GM23338 (cell line): ENCODE results near the gene SNW1.

Experiments used
- CREB1 ChIP-seq: fragments of 250-450 bp; sonication (Bioruptor Pico); IDR thresholded peaks from 2 replicates; pipeline ENCODE4 v1.5.0; 2020; ENCODE audit warnings: low read depth, mild to moderate bottlenecking, moderate library complexity
- EZH2 ChIP-seq: fragments of 200-600 bp; sonication (generic); IDR thresholded peaks from one replicate; pipeline ENCODE4 v1.8.0; 2017; ENCODE audit warnings: antibody characterized with exemption, mild to moderate bottlenecking, low read depth; ENCODE audit not compliant: unreplicated experiment
- EZH2phosphoT487 ChIP-seq: fragments of 200-600 bp; sonication (generic); IDR thresholded peaks from one replicate; pipeline ENCODE4 v1.8.1; 2018; ENCODE audit warnings: antibody characterized with exemption; ENCODE audit not compliant: unreplicated experiment
- JUNB ChIP-seq: IDR thresholded peaks from one replicate; pipeline ENCODE4 v1.6.1; 2016; ENCODE audit warnings: antibody characterized with exemption; ENCODE audit not compliant: unreplicated experiment
- POLR2AphosphoS5 ChIP-seq: IDR thresholded peaks from 2 replicates; pipeline ENCODE4 v1.6.1; 2016; ENCODE audit warnings: antibody characterized with exemption, low read depth
- STAT1 ChIP-seq: IDR thresholded peaks from one replicate; pipeline ENCODE4 v1.6.1; 2016; ENCODE audit warnings: antibody characterized with exemption; ENCODE audit not compliant: unreplicated experiment
- ZNF114 ChIP-seq: fragments of 250-450 bp; sonication (Bioruptor Pico); IDR thresholded peaks from 2 replicates; pipeline ENCODE4 v1.5.0; 2020; ENCODE audit warnings: mild to moderate bottlenecking, moderate library complexity
- TF ChIP-seq, protein P1 (sequence below), 2 experiments: fragments of 200-600 bp in 1 of 2; sonication (generic) in 1 of 2; conservative IDR thresholded peaks; 2 replicates each; pipeline versions ENCODE4 v1.5.1 to v1.6.1; 2016 to 2017; ENCODE audit warnings: antibody characterized with exemption in 2 of 2, low read depth in 2 of 2, mild to moderate bottlenecking in 2 of 2, moderate library complexity in 1 of 2
- TF ChIP-seq, protein P2 (sequence below): IDR thresholded peaks from one replicate; pipeline ENCODE4 v1.6.1; 2018; ENCODE audit warnings: antibody characterized with exemption; ENCODE audit not compliant: unreplicated experiment

DNA sequence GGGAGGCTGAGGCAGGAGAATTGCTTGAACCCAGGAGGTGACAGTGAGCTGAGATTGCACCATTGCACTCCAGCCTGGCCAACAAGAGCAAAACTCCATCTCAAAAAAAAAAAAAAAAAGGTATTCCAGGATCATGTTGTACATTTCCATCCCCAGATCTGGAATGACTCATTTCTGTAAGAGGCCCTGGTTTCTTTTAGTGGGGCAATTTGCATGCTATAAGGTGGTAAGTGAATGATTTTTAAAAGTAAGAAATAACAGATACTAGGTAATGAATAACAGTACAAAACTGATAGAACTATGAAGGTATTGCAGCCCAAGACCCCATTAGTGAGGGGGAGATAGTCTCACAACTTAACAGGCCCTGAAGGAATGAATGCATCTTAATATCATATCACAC, 21.2 kb upstream of the SNW1 start:
- no peak for TF ChIP-seq JUNB
- TF ChIP-seq POLR2AphosphoS5 = no peak
- TF ChIP-seq, protein P1, sequence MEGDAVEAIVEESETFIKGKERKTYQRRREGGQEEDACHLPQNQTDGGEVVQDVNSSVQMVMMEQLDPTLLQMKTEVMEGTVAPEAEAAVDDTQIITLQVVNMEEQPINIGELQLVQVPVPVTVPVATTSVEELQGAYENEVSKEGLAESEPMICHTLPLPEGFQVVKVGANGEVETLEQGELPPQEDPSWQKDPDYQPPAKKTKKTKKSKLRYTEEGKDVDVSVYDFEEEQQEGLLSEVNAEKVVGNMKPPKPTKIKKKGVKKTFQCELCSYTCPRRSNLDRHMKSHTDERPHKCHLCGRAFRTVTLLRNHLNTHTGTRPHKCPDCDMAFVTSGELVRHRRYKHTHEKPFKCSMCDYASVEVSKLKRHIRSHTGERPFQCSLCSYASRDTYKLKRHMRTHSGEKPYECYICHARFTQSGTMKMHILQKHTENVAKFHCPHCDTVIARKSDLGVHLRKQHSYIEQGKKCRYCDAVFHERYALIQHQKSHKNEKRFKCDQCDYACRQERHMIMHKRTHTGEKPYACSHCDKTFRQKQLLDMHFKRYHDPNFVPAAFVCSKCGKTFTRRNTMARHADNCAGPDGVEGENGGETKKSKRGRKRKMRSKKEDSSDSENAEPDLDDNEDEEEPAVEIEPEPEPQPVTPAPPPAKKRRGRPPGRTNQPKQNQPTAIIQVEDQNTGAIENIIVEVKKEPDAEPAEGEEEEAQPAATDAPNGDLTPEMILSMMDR (conservative IDR thresholded peaks at IDR 0.05; ENCODE audit: low read depth in 2 of 2) = no peak
- no peak for TF ChIP-seq EZH2
- no peak for TF ChIP-seq ZNF114
- TF ChIP-seq CREB1 (CRISPR knock-in tag) = no peak
- TF ChIP-seq, protein P2, sequence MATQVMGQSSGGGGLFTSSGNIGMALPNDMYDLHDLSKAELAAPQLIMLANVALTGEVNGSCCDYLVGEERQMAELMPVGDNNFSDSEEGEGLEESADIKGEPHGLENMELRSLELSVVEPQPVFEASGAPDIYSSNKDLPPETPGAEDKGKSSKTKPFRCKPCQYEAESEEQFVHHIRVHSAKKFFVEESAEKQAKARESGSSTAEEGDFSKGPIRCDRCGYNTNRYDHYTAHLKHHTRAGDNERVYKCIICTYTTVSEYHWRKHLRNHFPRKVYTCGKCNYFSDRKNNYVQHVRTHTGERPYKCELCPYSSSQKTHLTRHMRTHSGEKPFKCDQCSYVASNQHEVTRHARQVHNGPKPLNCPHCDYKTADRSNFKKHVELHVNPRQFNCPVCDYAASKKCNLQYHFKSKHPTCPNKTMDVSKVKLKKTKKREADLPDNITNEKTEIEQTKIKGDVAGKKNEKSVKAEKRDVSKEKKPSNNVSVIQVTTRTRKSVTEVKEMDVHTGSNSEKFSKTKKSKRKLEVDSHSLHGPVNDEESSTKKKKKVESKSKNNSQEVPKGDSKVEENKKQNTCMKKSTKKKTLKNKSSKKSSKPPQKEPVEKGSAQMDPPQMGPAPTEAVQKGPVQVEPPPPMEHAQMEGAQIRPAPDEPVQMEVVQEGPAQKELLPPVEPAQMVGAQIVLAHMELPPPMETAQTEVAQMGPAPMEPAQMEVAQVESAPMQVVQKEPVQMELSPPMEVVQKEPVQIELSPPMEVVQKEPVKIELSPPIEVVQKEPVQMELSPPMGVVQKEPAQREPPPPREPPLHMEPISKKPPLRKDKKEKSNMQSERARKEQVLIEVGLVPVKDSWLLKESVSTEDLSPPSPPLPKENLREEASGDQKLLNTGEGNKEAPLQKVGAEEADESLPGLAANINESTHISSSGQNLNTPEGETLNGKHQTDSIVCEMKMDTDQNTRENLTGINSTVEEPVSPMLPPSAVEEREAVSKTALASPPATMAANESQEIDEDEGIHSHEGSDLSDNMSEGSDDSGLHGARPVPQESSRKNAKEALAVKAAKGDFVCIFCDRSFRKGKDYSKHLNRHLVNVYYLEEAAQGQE = no peak
- TF ChIP-seq EZH2phosphoT487 = no peak
- no peak for TF ChIP-seq STAT1
